Thyroid gland (tissue), 4 donors: ENCODE data around the gene CSF1R.

Experiments
- POLR2A ChIP-seq, 2 donors: fragments of 450-650 bp; IDR thresholded peaks; one replicate each; pipeline ENCODE4 v1.6.1; 2017; ENCODE audit warnings: antibody characterized with exemption in 2 of 2, mild to moderate bottlenecking in 2 of 2, moderate library complexity in 1 of 2
- TF ChIP-seq, protein P1 (sequence below), 6 experiments: fragments of 200-600 bp in 3 of 6; fragments of 450-650 bp in 3 of 6; sonication (generic) in 3 of 6; IDR thresholded peaks; one replicate each; pipeline ENCODE4 v1.5.1; 2016 to 2019; ENCODE audit warnings: antibody characterized with exemption in 6 of 6, mild to moderate bottlenecking in 2 of 6, inconsistent platforms in 1 of 6, moderate library complexity in 1 of 6

- TF ChIP-seq, protein P1, sequence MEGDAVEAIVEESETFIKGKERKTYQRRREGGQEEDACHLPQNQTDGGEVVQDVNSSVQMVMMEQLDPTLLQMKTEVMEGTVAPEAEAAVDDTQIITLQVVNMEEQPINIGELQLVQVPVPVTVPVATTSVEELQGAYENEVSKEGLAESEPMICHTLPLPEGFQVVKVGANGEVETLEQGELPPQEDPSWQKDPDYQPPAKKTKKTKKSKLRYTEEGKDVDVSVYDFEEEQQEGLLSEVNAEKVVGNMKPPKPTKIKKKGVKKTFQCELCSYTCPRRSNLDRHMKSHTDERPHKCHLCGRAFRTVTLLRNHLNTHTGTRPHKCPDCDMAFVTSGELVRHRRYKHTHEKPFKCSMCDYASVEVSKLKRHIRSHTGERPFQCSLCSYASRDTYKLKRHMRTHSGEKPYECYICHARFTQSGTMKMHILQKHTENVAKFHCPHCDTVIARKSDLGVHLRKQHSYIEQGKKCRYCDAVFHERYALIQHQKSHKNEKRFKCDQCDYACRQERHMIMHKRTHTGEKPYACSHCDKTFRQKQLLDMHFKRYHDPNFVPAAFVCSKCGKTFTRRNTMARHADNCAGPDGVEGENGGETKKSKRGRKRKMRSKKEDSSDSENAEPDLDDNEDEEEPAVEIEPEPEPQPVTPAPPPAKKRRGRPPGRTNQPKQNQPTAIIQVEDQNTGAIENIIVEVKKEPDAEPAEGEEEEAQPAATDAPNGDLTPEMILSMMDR (IDR thresholded peaks at IDR 0.05): no peak
- TF ChIP-seq POLR2A (IDR thresholded peaks at IDR 0.05): no peak
Measured at GRCh38 chr5:150124596-150124995, 38.2 kb upstream of the CSF1R start.
